ENCODE measurements around the gene ZNG1F.
A peak's percentile ranks its signal among the peaks of the same experiment; 100 is the strongest.
"Not testable (repeated sequence)": the region's sequence is repeated elsewhere in the genome, so short reads cannot be mapped to it uniquely, and the experiment has no call there.

The ZNG1F gene
- total RNA-seq: 4.1 to 4.3 reads per million in 2 donors

DNA sequence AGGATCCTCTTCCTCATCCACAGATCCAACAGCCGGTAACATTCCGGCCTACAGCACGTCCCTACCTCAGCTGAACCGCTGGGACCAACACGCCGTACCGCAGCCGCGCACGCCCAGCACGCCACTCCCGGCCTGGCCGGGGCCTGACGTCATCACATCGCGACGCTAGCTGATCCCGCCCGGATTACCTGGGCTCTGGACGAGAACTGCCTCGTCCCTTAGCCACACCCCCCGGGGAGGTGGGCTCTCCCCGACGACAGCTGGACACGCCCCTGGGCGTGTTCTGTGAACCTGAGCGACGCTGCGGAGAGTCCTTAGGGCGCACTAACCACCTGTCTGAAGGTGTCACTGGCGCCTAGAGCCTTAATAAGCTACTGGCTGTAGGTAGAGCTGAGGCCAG, at the start of gene ZNG1F:
ZNG1F (minus strand) TSS at position 101 of the 400 bp plus-strand sequence; CDS start at position 42, 59 bp downstream.
- DNase-seq: not testable (repeated sequence)

DNA sequence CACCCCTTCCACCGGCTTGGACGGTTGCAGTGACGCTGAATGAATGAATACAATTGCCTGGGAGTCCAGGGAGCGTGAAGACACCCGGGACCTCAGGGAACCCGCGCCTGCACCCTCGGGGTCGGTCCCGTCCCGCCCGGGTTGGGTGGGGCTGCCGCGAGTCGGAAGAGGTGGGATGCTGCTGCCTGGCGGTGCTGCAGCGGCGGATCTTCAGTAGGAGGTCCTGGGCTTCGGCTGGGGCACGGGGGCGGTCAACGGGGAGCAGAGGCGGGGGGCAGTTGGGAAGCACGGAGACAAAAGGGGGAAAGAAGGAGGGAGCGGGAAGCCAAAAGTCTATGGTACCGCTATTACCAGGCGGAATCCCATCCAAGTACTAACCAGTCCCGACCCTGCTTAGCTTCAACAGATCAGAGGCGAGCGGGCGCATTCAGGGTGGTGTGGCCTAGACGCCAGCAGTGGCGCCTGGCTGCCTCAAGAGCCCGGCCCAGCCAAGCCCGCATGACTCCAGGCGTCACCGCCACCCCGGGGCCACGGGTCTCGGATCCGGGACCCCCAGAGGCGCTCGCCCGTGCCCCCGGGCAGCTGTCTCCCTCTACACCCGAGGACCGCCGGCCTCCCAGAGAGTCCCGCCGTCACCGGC, 48.1 kb upstream of the ZNG1F start:
- peak in 2 of 5 experiments; percentile 19 to 22 for DNase-seq

DNA sequence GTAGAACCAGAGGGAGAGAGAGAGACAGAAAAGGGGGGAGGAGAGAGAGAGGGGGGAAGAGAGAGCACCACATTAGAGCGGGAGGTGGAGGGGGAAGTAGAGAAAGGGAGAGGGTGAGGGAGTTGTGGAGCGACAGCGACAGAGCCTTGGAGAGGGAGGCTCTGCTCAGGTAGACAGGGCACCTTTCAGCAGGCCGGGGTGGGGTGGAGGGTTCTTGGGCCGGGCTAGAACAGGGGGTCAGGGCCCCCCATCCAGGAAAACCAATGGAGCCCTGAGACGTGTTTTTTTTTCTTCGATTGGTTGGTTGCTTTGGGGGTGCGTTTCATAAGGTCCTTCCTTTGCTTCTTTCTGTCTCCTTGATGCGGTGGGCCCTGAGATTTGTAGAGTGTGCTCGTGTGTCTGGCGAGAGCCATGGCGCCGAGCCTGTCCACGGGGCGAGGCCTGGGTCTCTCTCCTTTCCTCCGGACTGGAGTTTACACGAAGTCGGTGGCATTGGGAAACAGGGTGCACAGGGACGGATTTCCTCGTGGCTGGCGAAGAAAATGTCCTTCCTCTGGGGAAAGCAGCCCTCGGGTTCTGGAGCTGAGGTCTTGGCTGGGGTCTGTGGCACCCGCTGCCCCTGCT, 47.5 kb upstream of the ZNG1F start:
- DNase-seq: not testable (repeated sequence)

DNA sequence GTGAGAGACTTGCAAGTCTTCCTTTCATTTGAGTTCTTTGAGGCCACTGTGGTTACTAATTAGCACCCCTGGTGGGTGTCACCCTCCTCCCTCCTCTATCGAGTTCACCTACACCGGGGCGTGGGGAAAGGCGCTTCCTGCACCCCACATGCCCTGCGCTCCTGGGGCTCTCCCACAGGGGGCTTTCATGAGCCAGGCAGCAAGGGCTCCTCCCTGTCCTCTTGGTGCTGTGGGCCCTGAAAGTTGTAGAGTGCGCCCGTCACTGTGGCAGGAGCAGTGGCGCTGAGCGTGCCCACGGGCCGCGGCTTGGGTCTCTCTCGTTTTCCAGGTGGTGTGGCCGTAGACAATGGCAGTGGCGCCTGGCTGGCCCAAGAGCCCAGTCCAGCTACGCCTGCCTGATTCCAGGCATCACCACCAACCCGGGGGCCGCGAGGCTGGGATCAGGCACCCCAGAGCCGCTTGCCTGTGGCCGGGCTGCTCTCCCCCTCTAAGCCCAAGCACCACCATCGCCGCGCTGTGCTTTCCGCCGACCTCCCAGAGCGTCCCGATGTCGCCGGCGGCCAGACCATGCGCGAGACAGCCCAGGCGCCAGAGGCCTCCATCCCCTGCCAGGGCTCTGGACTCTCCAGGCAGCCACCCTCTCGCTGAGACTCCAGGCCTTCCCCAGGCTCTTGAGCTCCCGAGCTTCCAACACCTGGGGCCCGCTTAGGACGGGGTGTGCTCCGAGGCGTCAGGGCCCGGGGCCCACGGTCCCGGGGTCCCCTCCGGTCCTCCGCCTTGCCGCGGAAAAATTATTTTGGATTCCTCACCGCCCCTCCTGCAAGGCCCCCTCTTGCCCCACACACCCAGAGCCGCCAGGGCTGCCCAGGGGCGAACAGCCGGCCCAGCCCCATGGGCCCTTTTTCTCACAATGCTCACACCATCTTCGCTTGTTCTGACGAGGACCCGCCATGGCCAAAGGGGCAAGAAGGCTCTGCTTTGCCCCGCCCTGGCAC, 46.0 kb upstream of the ZNG1F start:
- peak in 3 of 5 experiments; percentile 34 to 81 (median 67) for DNase-seq

DNA sequence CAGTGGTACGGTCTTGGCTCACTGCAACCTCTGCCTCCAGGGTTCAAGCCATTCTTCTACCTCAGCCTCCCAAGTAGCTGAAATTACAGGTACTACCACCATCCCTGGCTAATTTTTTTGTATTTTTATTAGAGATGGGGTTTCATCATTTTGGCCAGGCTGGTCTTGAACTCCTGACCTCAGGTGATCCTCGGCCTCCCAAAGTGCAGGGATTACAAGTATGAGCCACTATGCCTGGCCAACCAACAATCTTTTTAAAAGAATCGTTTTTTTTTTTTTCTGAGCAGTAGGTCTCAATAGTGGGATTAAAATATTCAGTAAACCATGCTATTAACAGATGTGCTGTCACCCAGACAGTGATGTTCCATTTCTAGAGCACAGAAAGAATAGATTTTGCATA, 45.1 kb upstream of the ZNG1F start:
- DNase-seq: not testable (repeated sequence)

DNA sequence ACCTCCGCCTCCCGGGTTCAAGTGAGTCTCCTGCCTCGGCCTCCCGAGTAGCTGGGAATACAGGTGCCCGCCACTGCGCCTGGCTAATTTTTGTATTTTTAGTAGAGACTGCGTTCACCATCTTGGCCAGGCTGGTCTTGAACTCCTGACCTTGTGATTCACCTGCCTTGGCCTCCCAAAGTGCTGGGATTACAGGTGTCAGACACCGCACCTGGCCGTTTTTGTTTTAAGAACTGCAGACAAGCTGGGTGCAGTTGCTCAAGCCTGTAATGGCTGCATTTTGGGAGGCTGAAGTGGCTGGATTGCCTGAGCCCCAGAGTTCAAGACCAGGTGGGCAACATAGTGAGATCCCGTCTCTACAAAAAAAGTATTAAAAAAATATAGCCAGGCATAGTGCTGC, 43.2 kb upstream of the ZNG1F start:
- DNase-seq: not testable (repeated sequence)

DNA sequence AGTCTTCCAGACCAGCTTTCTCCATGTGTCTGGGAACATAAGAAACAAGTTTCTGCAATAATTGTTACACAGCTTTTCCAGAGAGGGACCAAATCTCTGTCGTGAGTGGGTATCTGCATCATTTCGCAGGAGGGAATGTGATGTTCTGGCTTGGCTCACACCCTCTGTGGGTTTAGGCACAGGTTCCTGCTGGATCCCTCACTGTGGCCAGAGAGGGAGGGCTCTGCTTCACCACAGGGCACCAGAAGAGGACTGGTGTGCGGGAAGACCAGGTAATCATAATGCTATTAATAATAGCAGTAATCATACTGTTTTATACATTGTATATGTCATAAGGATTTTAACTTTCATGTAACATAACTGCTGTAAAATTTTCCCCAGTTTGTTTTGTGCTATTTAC, 41.3 kb upstream of the ZNG1F start:
- DNase-seq: not testable (repeated sequence)

DNA sequence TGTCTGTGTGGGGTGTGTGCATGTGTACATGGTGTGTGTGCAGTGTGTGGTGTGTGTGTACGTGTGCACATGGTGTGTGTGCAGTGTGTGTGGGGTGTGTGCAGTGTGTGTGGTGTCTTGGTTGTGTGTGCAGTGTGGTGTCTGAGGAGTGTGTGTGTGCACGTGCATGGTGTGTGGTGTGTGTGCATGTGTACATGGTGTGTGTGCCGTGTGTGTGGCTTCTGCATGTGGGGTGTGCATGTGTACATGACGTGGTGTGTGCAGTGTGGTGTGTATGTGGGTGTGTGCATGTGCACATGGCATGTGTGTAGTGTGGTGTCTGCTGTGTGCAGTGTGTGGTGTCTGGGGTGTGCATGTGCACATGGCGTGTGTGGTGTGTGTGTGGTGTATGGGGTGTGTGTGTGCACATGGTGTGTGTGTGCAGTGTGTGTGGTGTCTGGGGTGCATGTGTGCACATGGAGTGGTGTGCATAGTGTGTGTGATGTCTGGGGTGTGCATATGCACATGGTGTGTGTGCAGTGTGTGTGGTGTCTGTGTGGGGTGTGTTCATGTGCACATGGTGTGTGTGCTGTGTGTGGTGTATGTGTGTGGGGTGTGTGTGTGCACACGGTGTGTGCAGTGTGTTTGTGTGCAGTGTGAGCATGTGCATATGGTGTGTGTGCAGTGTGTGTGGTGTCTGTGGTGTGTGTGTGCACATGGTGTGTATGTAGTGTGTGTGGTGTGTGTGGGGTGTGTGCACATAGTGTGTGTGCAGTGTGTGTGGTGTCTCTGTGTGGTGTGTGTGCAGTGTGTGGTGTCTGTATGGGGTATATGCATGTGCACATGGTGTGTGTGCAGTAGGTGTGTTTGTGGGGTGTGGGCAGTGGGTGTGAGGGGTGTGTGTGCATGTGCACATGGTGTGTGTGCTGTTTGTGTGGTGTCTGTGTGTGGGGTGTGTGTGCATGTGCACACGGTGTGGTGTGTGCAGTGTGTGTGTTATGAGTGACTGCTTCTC, 40.6 kb upstream of the ZNG1F start:
- DNase-seq: peak in 2 of 5 experiments; percentile 9 to 29

DNA sequence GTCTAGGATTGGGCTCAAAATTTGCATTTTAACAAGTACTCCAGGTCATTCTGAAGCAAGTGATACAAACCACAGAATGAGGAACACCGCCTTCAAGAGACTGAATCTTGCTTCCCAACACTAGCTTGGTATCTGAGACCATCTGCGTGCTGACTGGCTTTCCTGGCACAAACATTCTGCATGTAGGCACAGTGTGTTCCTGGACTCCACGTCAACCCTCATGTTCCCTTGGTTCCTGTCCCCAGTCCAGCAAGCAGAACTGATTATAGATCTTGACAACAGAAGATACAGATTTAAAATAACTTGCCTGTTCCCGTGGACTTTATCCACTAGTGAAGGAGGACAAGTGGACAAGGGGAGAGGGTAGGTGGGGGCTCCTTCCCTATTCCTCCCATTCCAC, 30.7 kb upstream of the ZNG1F start:
- not testable (repeated sequence) for DNase-seq

DNA sequence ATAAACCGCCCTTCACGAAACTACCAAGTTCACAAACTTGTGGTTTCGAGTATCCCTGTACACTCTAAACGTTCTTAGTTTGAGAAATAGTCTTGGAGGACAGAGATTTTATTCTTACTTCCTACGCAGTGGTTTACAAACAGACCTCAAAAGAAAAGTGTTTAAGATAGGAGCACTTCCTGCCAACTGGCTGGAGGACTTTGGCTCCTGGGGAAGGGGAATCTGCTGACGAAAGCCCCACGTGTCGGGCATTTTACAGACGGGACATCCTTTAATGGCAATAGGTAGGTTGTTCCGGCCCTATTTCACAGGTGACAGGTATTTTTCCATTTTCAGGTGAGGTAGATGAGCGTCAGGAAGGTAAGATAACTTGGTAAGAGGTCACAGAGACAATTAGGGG, 678 bp downstream of the ZNG1F start:
- not testable (repeated sequence) for DNase-seq

DNA sequence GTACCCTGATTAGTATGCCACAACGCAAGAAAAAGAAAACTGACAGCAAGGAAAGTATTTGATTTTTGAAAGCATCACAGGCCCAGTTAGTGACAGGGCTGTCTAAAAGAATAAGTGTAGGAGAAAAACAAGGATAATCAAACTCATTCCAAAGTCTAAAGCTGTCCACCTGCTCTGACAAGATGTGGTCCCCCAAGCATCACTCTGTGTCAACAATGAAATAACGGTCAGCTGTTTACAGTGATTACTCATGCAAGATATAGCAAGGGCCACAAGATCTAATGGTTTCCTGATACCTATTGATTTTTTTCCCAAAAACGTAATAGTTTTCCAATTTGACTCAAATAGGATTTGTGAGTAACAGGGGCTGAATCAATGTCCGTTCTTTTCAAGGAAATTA, 14.1 kb downstream of the ZNG1F start:
- not testable (repeated sequence) for DNase-seq

DNA sequence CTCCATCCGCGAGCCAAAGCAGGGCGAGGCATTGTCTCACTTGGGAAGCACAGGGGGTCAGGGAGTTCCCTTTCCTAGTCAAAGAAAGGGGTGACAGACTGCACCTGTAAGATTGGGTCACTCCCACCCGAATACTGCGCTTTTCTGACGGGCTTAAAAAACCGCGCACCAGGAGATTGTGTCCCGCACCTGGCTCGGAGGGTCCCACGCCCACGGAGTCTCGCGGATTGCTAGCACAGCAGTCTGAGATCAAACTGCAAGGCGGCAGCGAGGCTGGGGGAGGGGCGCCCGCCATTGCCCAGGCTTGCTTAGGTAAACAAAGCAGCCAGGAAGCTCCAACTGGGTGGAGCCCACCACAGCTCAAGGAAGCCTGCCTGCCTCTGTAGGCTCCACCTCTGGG, 39.0 kb downstream of the ZNG1F start:
- not testable (repeated sequence) for DNase-seq

DNA sequence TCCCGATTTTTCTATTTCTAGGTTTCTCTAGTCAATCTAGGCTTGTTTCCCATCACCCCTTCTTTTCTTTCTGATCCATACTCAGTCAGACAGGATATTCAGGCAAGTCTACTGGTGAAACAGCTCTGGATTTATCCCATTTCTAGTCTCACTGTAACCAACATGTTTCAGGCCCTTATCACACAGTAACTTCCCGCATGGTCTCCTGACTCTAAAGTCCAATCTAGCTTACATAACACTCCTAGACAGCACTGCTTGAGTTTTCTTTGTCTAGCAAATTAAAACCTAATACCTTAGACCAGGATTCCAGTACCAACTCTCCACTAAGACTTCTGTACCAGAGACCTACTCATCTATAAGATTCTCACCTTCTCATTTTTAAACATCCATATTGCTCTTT, 47.2 kb downstream of the ZNG1F start:
- DNase-seq: not testable (repeated sequence)

DNA sequence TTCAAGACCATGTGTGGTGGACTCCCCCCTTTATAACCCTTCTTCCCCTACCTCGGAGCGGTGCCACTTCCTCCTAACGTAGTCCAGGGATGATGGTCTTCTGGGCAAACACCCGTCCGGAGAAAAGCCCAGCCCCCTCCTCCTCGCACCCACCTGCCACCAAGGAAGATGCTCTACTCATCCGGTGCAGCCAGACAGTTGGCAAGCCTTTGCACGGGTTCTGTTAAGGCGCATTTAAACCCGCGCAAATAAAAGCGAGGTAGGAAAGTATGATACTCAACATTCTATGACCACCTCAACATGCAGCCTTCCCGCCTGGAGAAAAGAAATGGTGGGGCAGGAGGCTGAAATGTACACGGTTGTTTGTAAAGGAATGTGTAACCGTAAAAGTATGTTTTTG, 60.5 kb downstream of the ZNG1F start, which contains the start of gene FOXD4L6:
FOXD4L6 (minus strand) TSS at position 101 of the 400 bp plus-strand sequence. CDS start 298 bp downstream, outside the sequence.
- not testable (repeated sequence) for DNase-seq

DNA sequence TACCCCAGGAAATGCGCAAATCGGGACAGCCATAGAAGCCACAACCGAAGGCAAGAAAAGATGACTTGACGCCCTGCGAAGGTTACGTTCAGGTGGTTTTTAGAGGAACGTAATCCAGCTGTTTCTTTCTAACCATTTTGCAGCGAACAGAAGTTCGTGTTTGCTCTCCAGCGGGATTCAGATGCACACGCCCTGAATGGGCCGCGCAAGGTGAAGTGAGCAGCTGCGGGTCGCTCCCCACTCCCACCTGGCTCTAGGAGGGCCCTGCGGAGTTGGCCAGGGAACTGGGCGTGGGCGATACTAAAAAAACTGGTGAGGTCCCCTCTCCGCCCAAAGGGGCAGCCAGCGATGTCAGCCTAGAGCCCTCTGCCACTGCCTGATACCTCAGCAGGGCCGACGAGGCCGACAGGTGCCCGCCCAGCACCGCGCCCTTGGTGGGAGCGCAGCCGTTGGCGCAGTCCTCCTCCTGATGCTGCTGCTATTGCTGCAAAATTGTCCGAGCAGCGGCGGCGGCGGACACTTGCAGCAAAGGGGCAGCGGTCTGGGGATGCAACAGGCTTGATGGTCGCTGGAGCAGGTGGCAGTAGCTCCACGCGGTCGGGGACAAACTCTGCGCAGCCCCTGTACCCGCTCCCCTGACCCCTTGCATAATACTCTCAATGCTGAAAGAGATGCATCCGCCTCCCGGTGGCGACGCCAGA, 62.2 kb downstream of the ZNG1F start:
- DNase-seq: not testable (repeated sequence)

DNA sequence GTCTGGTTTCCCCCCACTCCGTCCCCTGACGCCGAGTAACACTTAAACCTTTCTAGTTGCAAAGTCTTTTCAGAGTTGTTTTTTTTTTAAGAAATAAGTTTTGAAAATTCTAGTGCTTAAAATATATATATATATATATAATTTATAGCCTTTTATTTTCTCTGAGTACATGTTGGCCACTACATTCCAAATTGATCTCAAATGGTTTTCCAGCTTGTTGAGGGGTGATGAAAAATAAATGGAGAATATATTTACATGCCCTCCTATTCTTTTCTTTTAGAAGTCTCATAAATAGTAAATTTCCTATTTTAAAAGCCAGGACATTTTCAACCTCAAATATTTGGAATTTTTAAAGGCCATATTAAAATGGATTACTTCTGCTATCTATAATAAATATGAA, 63.2 kb downstream of the ZNG1F start:
- DNase-seq: not testable (repeated sequence)

DNA sequence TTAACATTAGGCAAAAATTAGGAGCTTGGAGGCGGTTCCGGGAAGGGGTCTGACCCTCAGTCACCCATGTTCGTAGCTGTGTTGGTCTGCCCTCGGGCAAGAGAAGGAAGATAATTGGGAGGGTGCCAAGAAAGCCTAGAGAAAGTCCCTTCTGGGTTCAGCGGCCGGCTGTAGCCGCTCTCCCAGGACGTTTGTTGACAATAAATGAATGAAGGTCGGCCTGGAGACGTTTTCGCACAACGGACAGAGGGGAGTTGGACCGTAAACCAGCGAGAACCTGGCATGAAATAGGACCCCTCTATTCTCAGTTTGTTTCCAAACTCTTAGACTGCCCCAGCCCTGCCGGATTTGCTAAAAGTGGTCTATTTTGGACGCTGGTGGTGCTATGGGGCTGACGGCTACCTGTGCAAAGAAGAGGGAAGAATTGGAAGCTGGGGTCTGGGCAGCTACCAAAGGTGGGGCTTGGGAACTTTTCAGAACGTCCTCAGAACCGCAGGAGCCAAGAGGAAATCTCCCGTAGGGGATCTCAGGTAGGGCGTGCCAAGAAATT, 63.9 kb downstream of the ZNG1F start:
- DNase-seq: not testable (repeated sequence)

DNA sequence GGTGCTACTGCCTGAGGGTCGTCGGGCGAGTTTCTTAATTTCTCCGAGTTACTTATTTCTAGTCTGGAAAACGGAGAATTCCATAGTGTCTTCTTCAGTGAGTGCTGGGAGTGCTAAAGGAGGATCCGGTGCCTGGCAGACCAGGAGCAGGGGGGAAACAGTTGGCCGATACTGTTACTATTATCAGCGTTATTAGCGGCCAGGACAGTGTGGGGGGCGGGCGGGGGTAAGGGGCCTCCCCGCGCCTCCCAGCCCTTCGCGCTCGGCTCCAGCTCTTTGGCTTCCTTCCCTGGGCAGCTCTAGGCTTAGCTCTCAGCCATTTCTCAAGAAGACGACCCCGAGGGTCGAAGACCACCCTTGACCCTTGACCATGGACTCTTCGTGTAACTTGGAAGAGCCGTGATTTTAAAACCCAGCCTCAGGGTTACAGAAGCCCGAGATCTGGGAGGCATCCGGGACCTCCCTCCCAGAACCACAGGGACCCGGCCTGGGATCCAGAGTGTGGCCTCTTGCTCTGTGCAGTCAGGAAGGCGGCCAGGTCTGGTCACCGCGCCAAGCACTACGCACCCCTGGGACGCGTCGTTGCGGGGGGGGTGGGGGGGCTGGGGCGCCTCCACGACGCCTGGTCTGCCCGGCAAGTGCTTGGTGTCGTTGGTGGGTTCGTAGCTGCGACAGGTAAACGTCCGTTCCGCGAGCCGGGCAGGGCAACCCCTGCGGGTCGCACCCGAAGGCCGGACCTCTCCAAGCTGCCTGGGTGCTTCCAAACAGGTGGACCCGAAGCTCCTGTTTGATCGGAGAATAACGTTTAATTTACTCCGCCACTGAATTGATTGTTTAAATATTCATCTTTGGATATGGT, 64.6 kb downstream of the ZNG1F start:
- not testable (repeated sequence) for DNase-seq

DNA sequence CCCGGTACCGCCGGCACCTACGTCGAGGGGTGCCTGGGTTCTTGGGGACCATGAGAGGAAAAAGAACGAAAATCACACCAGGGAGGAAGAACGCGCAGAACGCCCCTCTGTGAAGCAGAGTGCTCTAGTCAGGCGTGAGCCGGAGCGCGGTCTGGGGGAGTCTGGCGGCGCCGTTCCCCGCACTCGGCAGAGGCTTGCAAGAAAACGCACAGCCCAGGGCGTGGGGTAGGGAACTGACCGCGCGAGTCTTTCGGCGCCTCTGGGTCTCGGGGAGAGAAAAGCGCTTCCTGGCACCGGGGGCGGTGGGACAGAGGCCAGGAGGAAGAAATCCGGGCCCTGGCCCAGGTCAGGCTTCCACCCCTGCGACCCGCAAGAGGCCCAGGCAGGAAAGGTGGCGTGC, 65.3 kb downstream of the ZNG1F start:
- DNase-seq: not testable (repeated sequence)

DNA sequence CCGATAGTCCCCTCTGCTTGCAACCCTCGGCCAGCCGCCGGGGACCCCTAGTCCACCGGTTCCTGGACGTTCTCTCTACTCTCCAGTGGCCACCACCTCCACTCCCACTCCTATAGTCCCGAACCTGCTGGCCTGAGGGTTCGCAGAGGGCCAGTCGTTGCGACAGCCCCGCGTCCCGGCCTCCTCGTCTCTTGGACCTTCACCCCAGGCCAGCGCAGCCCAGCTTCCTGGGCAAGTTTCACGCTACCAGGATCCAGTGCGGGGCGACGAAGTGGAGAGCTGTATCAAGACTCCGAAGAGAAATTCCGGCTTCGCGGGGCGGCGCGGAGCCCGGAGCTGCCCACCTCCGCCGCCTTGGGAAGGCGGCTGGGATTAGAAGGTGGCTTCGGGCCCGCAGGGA, 65.7 kb downstream of the ZNG1F start:
- not testable (repeated sequence) for DNase-seq

Measured in T-helper 2 cell (primary cell).